HepG2 (cell line): Measurements from ENCODE around the gene ST13. TPM values are rescaled to one million over a fixed set of nuclear protein-coding genes. Genes with fewer than 3 reads are reported as not detected.
A peak's percentile ranks its signal among the peaks of the same experiment; 100 is the strongest.

Source experiments
- ADNP ChIP-seq: sonication (generic); formaldehyde crosslinking; IDR thresholded peaks from 2 replicates; pipeline ENCODE4 v1.4.0; 2020; ENCODE audit warnings: missing genetic modification reagents
- CENPT ChIP-seq: sonication (generic); formaldehyde crosslinking; IDR thresholded peaks from 2 replicates; pipeline ENCODE4 v1.8.0; 2022; ENCODE audit warnings: low read depth, mild to moderate bottlenecking, moderate library complexity, missing genetic modification reagents
- ELF4 ChIP-seq: sonication (generic); formaldehyde crosslinking; IDR thresholded peaks from 2 replicates; pipeline ENCODE4 v1.5.0; 2020; ENCODE audit warnings: missing genetic modification reagents, mild to moderate bottlenecking, moderate library complexity, borderline replicate concordance
- ERF ChIP-seq: IDR thresholded peaks from 2 replicates; pipeline ENCODE4 v1.6.1; 2018; ENCODE audit warnings: missing biosample characterization, missing genetic modification reagents
- FOSL2 ChIP-seq: sonication (generic); formaldehyde crosslinking; IDR thresholded peaks from 2 replicates; pipeline ENCODE4 v1.4.0; 2020; ENCODE audit warnings: missing genetic modification reagents
- HMG20A ChIP-seq: IDR thresholded peaks from 2 replicates; pipeline ENCODE4 v1.6.1; 2016; ENCODE audit warnings: borderline replicate concordance
- IRF9 ChIP-seq: sonication (generic); formaldehyde crosslinking; IDR thresholded peaks from 2 replicates; pipeline ENCODE4 v1.8.0; 2022; ENCODE audit warnings: missing genetic modification reagents, mild to moderate bottlenecking, borderline replicate concordance
- KLF9 ChIP-seq: IDR thresholded peaks from 2 replicates; pipeline ENCODE4 v1.6.1; 2016; ENCODE audit warnings: low read depth
- MED1 ChIP-seq: sonication (generic); formaldehyde crosslinking; IDR thresholded peaks from 2 replicates; pipeline ENCODE4 v1.4.0; 2020; ENCODE audit warnings: missing genetic modification reagents
- MTF2 ChIP-seq: sonication (generic); formaldehyde crosslinking; IDR thresholded peaks from 2 replicates; pipeline ENCODE4 v1.5.0; 2020; ENCODE audit warnings: missing genetic modification reagents, borderline replicate concordance
- NAIF1 ChIP-seq: sonication (generic); formaldehyde crosslinking; IDR thresholded peaks from 2 replicates; pipeline ENCODE4 v1.5.0; 2020; ENCODE audit warnings: mild to moderate bottlenecking, missing genetic modification reagents, borderline replicate concordance
- NR2C2 ChIP-seq: sonication (generic); formaldehyde crosslinking; IDR thresholded peaks from 2 replicates; pipeline ENCODE4 v1.4.0; 2020; ENCODE audit warnings: missing genetic modification reagents, mild to moderate bottlenecking, moderate library complexity, borderline replicate concordance
- RXRA ChIP-seq: sonication (generic); formaldehyde crosslinking; IDR thresholded peaks from 2 replicates; pipeline ENCODE4 v1.5.1; 2020; ENCODE audit warnings: missing genetic modification reagents
- SALL1 ChIP-seq: sonication (generic); formaldehyde crosslinking; IDR thresholded peaks from 2 replicates; pipeline ENCODE4 v1.8.0; 2022; ENCODE audit warnings: mild to moderate bottlenecking, missing genetic modification reagents
- THYN1 ChIP-seq: sonication (generic); formaldehyde crosslinking; IDR thresholded peaks from 2 replicates; pipeline ENCODE4 v1.8.1; 2023; ENCODE audit warnings: low read depth, mild to moderate bottlenecking, moderate library complexity, missing genetic modification reagents, borderline replicate concordance
- ZBTB44 ChIP-seq: sonication (generic); formaldehyde crosslinking; IDR thresholded peaks from 2 replicates; pipeline ENCODE4 v1.4.0; 2020; ENCODE audit warnings: missing genetic modification reagents
- ZFAT ChIP-seq: sonication (generic); formaldehyde crosslinking; conservative IDR thresholded peaks from 2 replicates; pipeline ENCODE4 v1.8.1; 2023; ENCODE audit warnings: missing genetic modification reagents, inconsistent platforms
- ZNF205 ChIP-seq: IDR thresholded peaks from 2 replicates; pipeline ENCODE4 v1.6.1; 2018; ENCODE audit warnings: missing biosample characterization, missing genetic modification reagents
- ZNF264 ChIP-seq: sonication (generic); formaldehyde crosslinking; IDR thresholded peaks from 2 replicates; pipeline ENCODE4 v1.4.0; 2020; ENCODE audit warnings: missing genetic modification reagents
- ZNF335 ChIP-seq: sonication (generic); formaldehyde crosslinking; IDR thresholded peaks from 2 replicates; pipeline ENCODE4 v1.4.0; 2020; ENCODE audit warnings: missing genetic modification reagents
- ZNF354B ChIP-seq: sonication (generic); formaldehyde crosslinking; IDR thresholded peaks from 2 replicates; pipeline ENCODE4 v1.8.0; 2022; ENCODE audit warnings: mild to moderate bottlenecking, missing genetic modification reagents
- ZNF430 ChIP-seq: sonication (generic); formaldehyde crosslinking; IDR thresholded peaks from 2 replicates; pipeline ENCODE4 v1.9.0; 2021; ENCODE audit warnings: mild to moderate bottlenecking, missing genetic modification reagents
- ZNF484 ChIP-seq: sonication (generic); formaldehyde crosslinking; IDR thresholded peaks from 2 replicates; pipeline ENCODE4 v1.5.1; 2020; ENCODE audit warnings: mild to moderate bottlenecking, low read depth, missing genetic modification reagents, borderline replicate concordance
- ZNF547 ChIP-seq: sonication (generic); formaldehyde crosslinking; IDR thresholded peaks from 2 replicates; pipeline ENCODE4 v1.5.1; 2020; ENCODE audit warnings: mild to moderate bottlenecking, missing genetic modification reagents
- ZNF891 ChIP-seq: sonication (generic); formaldehyde crosslinking; IDR thresholded peaks from 2 replicates; pipeline ENCODE4 v1.5.0; 2020; ENCODE audit warnings: mild to moderate bottlenecking, missing genetic modification reagents
- polyA plus RNA-seq, 8 experiments: library from polyadenylated mRNA; depleted of rRNA in 3 of 8; stranded (reverse) in 7 of 8; unstranded in 1 of 8; fragments of >200 nt; fragmentation: Illumina TruSeq in 4 of 8; extraction: Trizol in 4 of 8; gene quantifications; 2 replicates each; pipeline versions ENCODE4 v1.2.1 to v1.2.3, GENCODE V29; 2011 to 2016; ENCODE audit warnings: low read depth in 4 of 8, missing spikeins in 1 of 8, mixed read lengths in 1 of 8; ENCODE audit not compliant: insufficient read depth in 1 of 8
- total RNA-seq, 5 experiments: library from RNA; depleted of rRNA; stranded (reverse); fragments of >200 nt; fragmentation: Illumina TruSeq; extraction: Trizol; gene quantifications; 2 replicates each; pipeline ENCODE4 v1.2.3, GENCODE V29; 2016; ENCODE audit warnings: low read depth in 1 of 5
- TF ChIP-seq, protein P1 (sequence below): sonication (generic); formaldehyde crosslinking; IDR thresholded peaks from 2 replicates; pipeline ENCODE4 v1.5.1; 2020; ENCODE audit warnings: missing genetic modification reagents, mild to moderate bottlenecking, borderline replicate concordance
- TF ChIP-seq, protein P2 (sequence below): sonication (generic); formaldehyde crosslinking; IDR thresholded peaks from 2 replicates; pipeline ENCODE4 v1.4.0; 2020; ENCODE audit warnings: low read depth, mild to moderate bottlenecking, missing genetic modification reagents

The ST13 gene
- total and polyA plus RNA-seq, 2 of the 13 experiments (the other 11 are each of a cell fraction or from before 2014, with no cell fraction given), result 110 to 274 TPM

DNA sequence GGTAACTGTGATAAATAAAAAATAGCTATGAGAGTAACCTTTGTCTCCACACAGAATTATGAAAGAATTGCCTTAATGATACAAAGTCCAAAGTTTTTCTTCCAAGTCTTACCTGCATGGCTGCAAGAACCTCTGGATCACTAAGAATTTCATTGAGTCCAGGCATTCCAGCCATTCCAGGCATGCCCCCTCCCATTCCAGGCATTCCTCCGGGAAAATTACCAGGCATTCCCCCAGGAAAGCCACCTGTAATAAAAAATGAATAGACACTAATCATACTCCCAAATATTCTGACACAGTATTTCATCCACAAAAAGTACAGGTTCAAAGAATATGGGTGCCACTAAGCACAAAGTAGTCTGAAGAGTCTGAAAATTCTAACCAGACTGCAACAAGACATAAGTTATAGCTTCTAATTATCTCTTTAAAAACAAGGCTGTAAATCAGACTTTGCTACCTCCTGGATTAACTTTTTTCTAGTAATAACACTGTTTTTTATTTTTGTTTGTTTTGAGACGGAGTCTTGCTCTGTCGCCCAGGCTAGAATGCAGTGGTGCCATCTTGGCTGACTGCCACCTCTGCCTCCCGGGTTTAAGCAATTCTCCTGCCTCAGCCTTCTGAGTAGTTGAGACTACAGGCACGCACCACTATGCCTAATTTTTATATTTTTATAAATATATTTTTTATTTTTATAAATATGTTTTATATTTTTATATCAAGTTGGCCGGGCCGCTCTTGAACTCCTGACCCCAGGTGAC is 29.3 kb downstream of the ST13 start (continued):
- TF ChIP-seq ZNF484 (CRISPR knock-in tag), result no peak
- no peak for TF ChIP-seq ZNF891
- TF ChIP-seq IRF9, result no peak
- no peak for TF ChIP-seq MTF2 (CRISPR knock-in tag)
- no peak for TF ChIP-seq FOSL2
- TF ChIP-seq ZNF547 (CRISPR knock-in tag), result no peak
- no peak for TF ChIP-seq ZNF264 (CRISPR knock-in tag)
- TF ChIP-seq CENPT (CRISPR knock-in tag), result no peak
- peak; percentile 57; the same call in 1 of the 2 replicates for TF ChIP-seq SALL1 (CRISPR knock-in tag)
- TF ChIP-seq, protein P1, sequence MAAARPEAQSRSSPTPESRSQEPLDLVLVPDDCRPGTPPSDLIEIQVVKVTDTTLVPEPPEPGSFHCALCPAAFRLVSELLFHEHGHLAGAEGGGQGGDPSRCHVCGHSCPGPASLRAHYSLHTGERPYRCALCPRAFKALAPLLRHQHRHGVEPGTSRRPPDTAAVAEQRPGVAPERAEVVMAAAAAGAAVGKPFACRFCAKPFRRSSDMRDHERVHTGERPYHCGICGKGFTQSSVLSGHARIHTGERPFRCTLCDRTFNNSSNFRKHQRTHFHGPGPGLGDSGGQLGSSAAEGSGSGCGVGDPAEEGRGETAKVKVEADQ (CRISPR knock-in tag), result no peak
- no peak for TF ChIP-seq HMG20A (CRISPR knock-in tag)
- 0 out of 2 replicates have a peak, but pooled peaks have one; percentile 28 for TF ChIP-seq ERF
- no peak for TF ChIP-seq ELF4
- no peak for TF ChIP-seq NR2C2 (CRISPR knock-in tag)
- no peak for TF ChIP-seq NAIF1 (CRISPR knock-in tag)
- TF ChIP-seq ZBTB44, result no peak
- no peak for TF ChIP-seq ZNF430 (CRISPR knock-in tag)
- TF ChIP-seq KLF9 (CRISPR knock-in tag), result no peak
- no peak for TF ChIP-seq RXRA
- TF ChIP-seq ADNP (CRISPR knock-in tag), result no peak
- no peak for TF ChIP-seq ZNF335 (CRISPR knock-in tag)
- 0 out of 2 replicates have a peak, but pooled peaks have one; percentile 15 for TF ChIP-seq MED1
- TF ChIP-seq, protein P2, sequence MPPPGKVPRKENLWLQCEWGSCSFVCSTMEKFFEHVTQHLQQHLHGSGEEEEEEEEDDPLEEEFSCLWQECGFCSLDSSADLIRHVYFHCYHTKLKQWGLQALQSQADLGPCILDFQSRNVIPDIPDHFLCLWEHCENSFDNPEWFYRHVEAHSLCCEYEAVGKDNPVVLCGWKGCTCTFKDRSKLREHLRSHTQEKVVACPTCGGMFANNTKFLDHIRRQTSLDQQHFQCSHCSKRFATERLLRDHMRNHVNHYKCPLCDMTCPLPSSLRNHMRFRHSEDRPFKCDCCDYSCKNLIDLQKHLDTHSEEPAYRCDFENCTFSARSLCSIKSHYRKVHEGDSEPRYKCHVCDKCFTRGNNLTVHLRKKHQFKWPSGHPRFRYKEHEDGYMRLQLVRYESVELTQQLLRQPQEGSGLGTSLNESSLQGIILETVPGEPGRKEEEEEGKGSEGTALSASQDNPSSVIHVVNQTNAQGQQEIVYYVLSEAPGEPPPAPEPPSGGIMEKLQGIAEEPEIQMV (CRISPR knock-in tag), result no peak
- no peak for TF ChIP-seq ZNF354B (CRISPR knock-in tag)
- no peak for TF ChIP-seq THYN1 (CRISPR knock-in tag)
- TF ChIP-seq ZFAT (CRISPR knock-in tag), result no peak
- TF ChIP-seq ZNF205 (CRISPR knock-in tag), result no peak
